HG02870 (cell line): Measurements from ENCODE around the gene MRNIP.
"Not testable (repeated sequence)": the region's sequence is repeated elsewhere in the genome, so short reads cannot be mapped to it uniquely, and the experiment has no call there.

Experiments
- ATAC-seq: cut with Tn5 transposase; IDR thresholded peaks from one replicate; pipeline ENCODE4 v1.9.1; 2021; ENCODE audit warnings: mild to moderate bottlenecking, moderate library complexity; ENCODE audit not compliant: unreplicated experiment

Gene MRNIP

GRCh38 chr5:179872055-179872827 lies 13.6 kb upstream of the MRNIP start:
- ATAC-seq, result no peak

DNA sequence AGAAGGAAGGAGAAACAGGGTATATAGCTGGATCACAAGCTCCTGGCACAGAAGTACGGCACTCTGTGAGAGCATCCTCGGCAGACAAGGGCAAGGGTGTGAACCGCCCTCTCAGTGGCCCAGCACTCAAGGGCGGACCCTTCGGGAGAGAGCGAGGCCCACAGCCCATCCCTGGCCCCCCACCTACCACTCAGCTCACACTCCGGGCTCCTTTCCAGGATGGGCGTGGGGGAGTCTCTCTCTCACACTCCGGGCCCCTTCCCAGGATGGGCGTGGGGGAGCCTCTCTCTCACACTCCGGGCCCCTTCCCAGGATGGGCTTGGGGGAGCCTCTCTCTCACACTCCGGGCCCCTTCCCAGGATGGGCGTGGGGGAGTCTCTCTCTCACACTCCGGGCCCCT lies 12.9 kb upstream of the MRNIP start:
- not testable (repeated sequence) for ATAC-seq

DNA sequence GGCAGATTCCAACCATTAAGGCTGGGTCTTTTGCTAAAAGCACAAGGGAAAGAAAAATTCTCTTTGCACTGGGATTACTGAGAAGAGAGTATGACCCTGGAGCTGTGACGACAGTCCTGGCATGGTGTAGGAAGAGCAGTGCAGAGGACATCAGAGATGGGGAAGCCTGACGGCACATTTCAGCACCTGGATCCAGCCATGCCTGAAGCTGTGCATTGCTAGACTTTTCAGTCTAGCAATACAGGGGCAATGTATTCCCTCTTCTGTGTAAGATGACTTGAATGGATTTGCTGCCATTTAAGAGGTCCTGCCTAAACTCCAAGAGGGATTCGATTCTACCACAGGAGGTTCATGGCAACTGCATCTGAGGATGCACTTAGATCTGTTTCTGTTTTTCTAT lies 12.3 kb upstream of the MRNIP start:
- no peak for ATAC-seq

DNA sequence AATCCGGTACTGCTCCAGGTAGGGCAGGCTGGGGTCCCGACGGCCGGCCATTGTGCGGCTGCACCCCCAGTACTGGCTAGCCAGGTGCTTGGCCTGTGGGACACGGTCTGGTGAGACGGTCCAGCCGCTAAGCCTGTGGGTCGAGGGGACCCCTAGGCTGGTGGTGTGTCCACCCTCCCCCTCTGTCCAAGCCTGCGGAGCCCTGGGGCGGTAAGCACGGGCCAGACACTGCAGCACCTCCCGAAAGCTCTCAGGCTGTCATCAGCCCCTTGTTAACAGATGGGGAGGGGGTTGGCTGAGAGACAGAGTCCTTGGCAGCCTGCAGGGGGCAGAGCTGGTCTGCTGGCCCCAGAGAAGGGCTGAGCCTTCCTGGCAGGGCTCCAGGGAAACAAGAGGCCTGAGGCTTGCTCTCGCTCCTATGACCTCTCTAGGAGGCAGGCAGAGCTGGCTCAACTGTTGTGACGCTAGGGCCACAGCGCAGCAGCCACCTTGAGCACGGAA lies 11.8 kb upstream of the MRNIP start:
- ATAC-seq, result no peak

DNA sequence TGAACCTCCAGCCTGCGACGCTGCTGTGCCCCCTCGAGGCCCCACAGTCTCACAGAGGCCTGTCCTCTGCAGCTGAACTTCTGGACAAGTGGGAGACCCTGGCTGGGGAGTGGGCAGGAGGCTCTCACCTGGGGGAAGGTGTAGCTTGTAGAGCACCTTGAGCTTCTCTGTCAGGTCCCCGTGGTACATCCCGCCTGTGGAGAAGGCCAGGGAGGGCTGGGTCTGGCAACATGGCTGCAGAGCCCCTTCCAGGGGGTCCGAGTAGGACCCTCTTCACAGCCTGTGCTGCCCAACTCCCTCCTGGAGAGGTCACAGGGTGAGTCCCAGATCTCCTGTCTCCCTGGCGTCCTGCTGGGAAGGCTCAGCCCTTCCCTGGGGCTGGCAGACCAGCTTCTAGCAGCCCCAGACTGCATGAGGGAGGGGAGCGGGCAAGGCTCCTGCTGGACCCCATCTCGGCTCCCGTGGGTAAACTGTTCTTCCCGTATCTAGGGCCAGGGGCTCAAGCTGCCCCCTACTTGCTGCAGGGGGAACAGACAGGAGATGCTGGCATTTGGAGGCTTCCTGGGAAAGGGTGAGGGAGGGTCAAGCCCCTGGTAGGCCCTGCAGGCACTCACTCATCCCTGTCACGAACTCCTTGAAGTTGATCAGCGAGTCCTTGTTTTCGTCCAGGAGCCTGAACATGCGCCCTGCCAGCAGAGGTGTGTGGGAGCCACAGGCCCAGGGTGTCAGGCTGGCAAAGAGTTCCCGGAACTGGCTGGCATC lies 11.2 kb upstream of the MRNIP start:
- ATAC-seq, result no peak

DNA sequence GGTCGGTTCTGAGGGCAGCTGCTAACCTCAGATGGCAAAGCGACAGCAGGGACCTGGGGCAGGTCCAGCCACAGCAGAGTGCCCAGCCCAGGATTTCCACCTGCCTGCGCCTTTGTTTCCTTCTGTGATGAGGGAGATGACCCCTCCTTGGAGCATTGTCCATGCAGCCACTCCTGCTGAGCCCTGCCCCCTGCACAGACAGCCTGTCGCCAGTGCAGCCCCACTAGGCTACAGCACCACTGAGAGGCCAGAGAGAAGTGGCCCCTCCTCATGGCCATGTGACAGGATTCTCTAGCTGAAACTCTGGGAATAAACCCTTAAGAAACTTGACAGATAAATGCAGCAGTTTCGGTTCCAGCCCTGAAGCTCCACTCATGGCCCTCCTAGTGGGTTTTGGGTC lies 10.5 kb upstream of the MRNIP start:
- ATAC-seq, result no peak

GRCh38 chr5:179868541-179868940 lies 9.9 kb upstream of the MRNIP start:
- ATAC-seq, result no peak

DNA sequence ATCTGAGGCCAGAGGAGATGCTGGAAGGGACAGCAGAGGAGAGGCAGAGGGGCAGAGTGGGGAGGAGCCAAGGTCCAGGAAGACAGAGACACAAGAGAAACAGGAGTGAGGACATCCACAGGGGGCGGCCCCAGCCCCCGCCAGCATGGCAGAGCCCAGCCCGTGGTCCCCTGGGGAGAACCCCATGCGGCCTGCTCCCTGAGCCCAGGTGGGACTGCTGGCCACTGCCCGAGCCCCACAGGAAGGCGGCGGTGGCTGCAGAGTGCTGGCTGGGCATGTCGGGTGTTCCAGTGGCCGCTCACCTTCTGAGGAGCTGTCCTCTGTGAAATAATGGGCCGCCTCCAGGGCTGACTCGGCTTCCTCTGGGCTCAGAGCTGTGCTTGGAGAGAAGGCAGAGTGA lies 8.9 kb upstream of the MRNIP start:
- no peak for ATAC-seq

GRCh38 chr5:179867079-179867465 lies 8.5 kb upstream of the MRNIP start:
- no peak for ATAC-seq

GRCh38 chr5:179866241-179867078 lies 7.8 kb upstream of the MRNIP start:
- no peak for ATAC-seq

GRCh38 chr5:179865491-179866240 lies 7.0 kb upstream of the MRNIP start:
- no peak for ATAC-seq

- no peak for ATAC-seq
Measured at GRCh38 chr5:179864686-179865085, 6.1 kb upstream of the MRNIP start.

GRCh38 chr5:179863449-179864085 lies 5.0 kb upstream of the MRNIP start:
- ATAC-seq, result no peak

- ATAC-seq, result no peak
Measured at GRCh38 chr5:179862891-179863290, 4.3 kb upstream of the MRNIP start.

DNA sequence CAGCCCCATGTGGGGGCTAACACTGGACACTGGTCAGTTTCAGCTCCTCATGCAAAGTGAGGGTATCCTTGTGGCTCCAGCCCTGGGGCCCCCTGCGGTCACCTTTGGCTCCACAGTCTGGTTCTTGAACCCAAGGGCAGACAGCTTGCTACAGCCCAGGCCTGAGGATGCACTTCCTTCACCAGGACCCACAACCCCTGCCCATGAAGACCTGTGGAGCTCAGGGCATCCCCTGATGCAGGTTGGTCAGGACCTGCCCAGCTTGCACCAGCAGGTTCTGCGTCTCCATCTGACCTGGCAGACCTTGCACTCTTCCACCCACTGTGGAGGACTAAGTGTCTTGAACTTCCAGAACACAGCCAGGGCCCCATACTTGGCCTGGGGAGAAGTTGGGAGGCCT lies 3.7 kb upstream of the MRNIP start:
- no peak for ATAC-seq

- ATAC-seq, result no peak
Measured at GRCh38 chr5:179860301-179860700, 1.7 kb upstream of the MRNIP start.

DNA sequence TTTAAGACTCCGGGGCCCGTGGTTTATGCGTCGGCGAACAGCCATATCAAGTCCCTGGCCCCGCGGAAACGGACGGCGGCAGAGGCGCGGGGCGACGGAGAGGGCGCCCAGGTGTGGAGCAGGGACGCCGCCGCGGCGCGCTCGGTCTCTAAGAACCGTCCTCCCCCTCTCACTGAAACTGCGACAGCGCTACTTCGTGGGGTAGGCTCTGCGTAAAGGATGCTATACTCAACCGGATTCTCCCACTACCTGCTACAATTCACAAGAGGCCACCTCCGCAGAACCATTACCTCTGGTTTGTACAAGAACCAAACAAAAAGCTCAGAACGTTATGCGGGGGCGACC lies 404 bp downstream of the MRNIP start:
- peak; percentile 36 for ATAC-seq

GRCh38 chr5:179854356-179854755 lies 4.3 kb downstream of the MRNIP start:
- no peak for ATAC-seq

DNA sequence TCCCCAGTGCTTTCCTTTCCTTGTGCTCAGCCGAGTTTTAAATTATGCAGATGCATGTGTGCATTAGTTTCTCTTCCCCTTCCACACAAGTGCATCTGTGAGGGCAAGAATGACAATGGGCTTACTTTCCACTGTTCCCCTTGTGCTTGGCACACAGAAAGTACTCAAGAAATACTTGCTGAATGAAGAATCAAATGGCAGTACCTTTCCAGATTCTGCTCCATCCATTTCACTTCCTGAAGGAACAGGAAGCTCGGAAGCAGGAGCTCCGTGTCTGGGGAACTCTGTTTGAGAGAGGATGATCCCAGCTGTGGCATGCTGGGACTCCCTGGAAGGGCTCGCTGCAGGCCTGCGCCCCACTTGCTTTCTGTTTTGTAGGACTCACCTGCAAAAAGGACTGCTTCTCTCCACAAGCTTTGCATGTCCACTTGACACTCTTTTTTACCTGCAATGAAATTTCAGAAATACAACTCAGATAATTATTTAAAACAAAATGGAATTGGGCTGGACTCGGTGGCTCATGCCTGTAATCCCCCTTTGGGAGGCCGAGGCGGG lies 5.5 kb downstream of the MRNIP start:
- peak; percentile 77 for ATAC-seq

DNA sequence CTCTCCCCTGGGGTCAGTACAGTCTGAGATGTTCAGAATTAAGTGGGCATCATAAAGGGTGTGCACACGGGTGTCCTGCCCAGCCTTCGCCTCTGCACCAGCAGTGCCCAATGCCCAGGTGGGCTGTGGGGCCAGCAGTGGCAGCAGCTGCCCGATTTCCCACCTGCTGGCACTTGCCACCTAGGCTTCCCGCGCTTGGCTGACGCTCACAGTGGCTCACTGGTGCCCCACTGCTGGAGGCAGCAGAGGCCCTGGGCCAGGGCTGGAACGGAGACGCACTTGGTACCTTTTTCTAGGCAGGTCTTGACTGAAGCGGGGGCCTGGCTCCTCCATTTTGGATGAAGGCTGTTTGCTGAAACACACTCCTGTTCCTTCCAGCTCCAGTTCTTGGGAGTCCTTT lies 17.0 kb downstream of the MRNIP start:
- no peak for ATAC-seq
